Frontal cortex (tissue), 4 donors: ENCODE data around the gene COL11A1. TPM values are rescaled to one million over a fixed set of nuclear protein-coding genes. Genes with fewer than 3 reads are reported as not detected.
"Not testable (repeated sequence)": the region's sequence is repeated elsewhere in the genome, so short reads cannot be mapped to it uniquely, and the experiment has no call there.

Experiments used
- DNase-seq, 2 donors: peaks; one replicate each; pipeline ENCODE4 v3.0.0; 2012; ENCODE audit warnings: low spot score in 2 of 2
- FAIRE-seq: peaks from 2 replicates; lab custom pipeline; 2012; peaks lifted over from hg19 to GRCh38; lab: Jason Lieb, UNC
- total RNA-seq: library from RNA; depleted of rRNA; stranded (reverse); fragments of >200 nt; gene quantifications from one replicate; pipeline ENCODE4 v1.2.3, GENCODE V29; 2014
- donor health status: control.
- donor health status: control.
- donor health status: control.

COL11A1 gene
- total RNA-seq, 1 donor from 2014 or later: 20.0 TPM

DNA sequence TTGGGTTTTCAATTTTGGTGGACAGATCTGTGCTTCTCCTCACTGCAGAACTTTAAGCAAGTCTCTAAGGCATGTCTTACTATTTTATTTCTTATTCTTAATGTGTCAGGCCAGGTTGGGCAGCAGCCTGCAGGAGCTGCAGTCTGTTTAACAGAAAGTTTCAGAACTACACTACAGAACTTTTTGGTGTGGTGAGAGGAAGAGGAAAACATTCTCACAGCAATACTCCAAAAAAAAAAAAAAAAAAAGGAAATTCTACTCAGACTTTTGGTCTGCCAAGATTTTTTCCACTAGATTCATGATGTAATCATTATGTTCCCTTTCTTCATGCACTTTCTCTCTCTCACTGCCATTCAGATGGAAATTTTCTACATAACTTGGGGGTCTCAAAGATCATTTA is 255.2 kb downstream of the COL11A1 start:
- FAIRE-seq (no peak), DNase-seq (no peak)

DNA sequence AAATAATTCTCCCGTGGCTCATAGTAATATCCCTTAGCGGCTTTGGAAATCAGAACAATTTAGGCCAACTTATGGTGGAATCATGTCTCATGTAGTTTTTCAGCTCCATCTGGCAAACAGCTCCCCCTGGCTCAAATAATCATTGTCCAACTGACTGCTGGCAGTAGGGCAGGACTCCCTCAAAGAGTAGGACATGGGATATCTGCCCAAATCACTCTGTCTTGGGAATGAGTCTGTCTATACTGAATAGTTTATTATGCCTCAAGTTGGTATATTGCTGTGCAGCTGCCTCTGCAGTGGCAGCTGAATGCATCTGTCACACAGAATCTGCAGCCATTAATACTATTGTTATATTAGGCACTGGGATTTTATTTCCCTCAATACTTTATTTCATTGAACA is 255.7 kb downstream of the COL11A1 start:
- DNase-seq (no peak), FAIRE-seq (no peak)

DNA sequence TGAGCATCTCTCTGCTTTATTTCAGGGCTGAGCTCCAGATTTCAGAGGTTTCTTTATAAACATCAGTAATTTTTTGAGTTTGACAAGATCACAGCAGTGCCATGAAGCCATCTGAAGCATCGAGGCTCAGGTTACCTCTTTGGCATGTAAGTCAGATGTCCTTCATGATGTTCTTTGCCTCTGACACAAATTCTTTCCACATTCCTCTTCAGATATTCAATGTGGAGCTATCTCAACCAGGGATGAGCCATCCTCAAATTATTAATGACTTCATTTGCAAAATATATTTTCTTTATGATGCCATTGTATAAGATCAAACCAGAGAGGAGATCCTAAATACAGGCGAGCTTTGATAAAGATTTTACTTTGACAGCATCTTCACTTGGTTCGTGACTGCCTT is 256.7 kb downstream of the COL11A1 start:
- FAIRE-seq (no peak), DNase-seq (no peak)

DNA sequence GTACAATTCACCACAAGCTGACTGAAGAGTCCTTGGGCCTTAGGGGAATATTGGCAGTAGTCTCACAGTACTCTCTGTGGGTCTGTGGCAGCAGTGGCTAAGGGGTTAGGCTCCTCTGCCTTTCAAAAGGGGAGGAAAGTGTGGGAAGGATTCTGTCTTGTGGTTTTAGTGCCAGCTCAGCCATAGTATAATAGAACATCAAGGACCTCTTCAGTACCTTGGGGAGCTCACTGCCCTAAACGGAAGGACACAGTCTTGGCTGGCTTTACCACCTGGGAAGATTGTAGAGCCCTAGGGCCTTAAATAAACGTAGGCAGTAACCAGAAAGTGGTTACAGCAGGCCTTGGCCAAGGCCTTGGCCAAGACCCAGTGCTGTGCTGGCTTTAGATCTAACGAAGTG is 265.7 kb downstream of the COL11A1 start:
- FAIRE-seq (no peak), DNase-seq (no peak)

DNA sequence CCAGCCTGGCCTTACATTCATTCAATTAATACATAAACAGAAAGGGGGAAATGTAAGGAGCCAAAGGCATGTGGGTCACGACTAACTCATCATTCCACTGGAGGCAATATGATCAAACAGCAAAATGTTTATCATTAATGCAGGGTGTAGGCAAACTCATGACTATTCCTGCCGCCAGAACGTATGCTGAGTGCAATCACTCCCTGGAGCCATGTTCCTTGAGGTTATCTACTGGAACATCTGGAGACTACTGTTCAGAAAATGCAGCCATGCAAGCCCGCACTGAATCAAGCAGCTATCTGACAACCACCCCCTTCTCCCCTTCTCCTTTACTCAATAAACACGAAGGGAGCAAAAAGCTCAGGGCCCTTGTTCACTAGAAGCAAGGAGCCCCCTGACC is 267.6 kb downstream of the COL11A1 start:
- FAIRE-seq (no peak), DNase-seq (no peak)

DNA sequence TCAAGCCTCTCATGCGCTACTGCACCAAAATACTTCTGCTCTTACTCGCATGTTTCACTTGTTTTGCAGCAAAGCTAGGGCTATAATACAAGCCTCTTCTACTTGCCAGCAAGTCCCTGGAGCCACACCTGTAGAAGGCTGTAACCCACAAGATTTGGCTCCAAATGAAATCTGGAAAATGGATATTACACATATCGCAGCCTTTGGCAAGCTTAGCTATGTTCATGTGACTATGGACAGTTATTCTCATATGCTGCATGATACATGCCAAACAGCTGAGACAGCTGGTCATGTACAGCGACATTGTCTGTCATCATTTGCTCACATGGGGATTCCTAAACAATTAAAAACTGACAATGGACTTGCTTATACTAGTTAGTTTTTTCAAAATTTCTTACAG is 270.3 kb downstream of the COL11A1 start:
- DNase-seq (no peak), FAIRE-seq (no peak)

DNA sequence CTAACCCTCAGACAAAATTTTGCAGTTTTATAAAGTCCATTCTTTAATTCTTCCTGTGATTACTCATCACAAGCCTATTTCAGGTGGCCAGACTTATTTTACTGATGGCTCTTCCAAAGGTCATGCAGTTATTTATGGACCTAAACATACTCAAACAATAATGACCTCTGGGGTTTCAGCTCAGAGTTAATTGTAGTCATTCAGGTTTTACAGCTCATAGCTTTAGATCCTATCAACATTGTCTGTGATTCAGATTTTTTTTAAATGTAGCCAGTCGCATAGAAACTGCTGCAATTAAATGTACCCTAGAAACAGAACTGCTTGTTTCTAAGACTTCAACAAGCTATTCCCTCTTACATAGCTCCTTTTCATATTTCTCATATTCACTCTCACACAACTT is 270.8 kb downstream of the COL11A1 start:
- no peak for FAIRE-seq
- DNase-seq: no peak

DNA sequence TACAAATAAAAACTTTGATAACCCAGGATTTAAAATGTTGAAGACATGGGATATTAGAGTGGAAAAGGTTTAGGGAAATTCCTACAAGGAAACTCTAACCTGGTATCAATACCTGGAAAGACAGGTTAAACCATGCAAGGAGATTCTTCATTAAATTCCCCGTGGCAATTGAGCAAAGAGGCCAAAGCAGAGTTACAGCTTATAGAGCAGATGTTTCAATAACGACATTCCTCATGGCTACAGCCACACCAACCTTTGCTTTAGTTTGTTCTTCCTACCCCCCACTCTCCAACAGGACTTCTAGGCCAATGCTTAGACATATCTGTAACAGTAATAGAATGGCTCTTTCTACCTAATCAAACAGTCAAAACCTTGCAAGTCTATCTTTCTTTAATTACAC is 271.3 kb downstream of the COL11A1 start:
- no peak for DNase-seq

DNA sequence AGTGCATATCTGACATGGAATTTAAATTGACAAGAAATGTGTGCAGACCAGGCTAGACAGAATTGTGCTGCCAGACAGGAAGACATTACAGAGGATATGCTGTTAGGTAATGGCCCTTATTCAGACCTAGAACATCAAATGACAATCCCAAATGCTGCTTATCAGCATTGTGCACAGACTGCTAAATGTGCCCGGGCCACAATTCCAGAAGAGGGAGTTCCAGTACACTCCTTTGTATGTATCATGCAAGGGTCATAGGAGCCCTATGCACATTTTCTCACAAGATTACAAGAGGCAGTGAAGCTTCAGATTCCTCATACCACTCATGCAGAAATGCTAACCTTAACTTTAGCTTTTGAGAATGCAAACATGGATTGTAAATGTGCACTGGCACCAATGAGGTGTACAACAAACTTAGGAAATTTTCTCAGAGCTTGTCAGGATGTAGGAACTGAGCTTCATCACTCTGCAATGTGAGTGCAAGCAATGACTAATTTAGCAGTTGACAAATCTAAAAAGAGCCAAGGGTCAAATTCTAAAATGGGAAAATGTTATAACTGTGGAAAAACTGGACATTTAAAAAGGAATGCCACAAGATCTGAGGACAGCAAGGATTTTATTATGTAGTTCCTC is 273.5 kb downstream of the COL11A1 start:
- DNase-seq (no peak), FAIRE-seq (no peak)

More for the DNA sequence above, 271.3 kb downstream of the COL11A1 start:
- no peak for FAIRE-seq

DNA sequence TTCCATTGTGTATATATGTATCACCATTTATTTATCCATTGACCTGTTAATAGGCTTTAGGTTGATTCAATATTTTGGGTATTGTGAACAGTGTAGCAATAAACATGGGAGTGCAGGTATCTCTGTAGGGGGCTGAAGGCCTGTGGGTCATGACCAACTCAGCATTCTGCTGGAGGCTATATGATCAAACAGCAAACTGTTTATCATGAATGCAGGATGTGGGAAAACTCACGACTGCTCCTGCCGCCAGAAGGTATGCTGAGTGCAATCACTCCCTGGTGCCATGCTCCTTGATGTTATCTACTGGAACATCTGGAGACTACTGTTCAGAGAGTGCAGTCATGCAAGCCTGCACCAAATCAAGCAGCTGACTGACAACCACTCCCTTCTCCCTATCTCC is 275.2 kb downstream of the COL11A1 start:
- no peak for FAIRE-seq
- DNase-seq: no peak

DNA sequence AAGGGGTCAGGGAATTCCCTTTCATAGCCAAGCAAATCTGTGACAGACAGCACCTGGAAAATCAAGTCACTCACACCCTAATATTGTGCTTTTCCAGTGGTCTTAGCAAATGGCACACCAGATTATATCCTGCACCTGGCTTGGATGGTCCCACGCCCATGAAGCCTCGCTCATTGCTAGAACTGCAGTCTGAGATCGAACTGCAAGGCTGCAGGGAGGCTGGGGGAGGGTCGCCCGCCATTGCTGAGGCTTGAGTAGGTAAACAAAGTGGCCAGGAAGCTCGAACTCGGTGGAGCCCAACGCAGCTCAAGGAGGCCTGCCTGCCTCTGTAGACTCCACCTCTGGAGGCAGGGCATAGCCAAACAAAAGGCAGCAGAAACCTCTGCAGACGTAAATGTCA is 281.6 kb downstream of the COL11A1 start:
- FAIRE-seq, DNase-seq: not testable (repeated sequence)
